CD4-positive, CD25-positive, alpha-beta regulatory T cell (primary cell): ENCODE measurements around the gene BNIP1. TPM values are rescaled to one million over a fixed set of nuclear protein-coding genes. Genes with fewer than 3 reads are reported as not detected.
A peak's percentile ranks its signal among the peaks of the same experiment; 100 is the strongest.
"Not testable (repeated sequence)": the region's sequence is repeated elsewhere in the genome, so short reads cannot be mapped to it uniquely, and the experiment has no call there.

ENCODE experiments used
- ATAC-seq, 2 donors: fragments of 150-1000 bp; cut with Tn5 transposase; one replicate each; pipeline ENCODE4 v1.10.0; 2021; ENCODE audit warnings: low read depth in 2 of 2, moderate number of reproducible peaks in 2 of 2, moderate library complexity in 1 of 2
- DNase-seq, 3 donors: peaks; one replicate each; pipeline versions ENCODE4 v3.0.0 to v3.0.0-alpha.2; 2012 to 2022; ENCODE audit warnings: mixed read lengths in 1 of 3
- H3K27ac ChIP-seq: one replicate; pipeline ENCODE4 v1.7.0; 2013; ENCODE audit warnings: mild to moderate bottlenecking, low read length; ENCODE audit not compliant: insufficient read depth, poor library complexity, severe bottlenecking
- H3K27me3 ChIP-seq: one replicate; pipeline ENCODE4 v1.7.0; 2013; ENCODE audit warnings: low read length; ENCODE audit not compliant: control insufficient read depth, insufficient read depth
- H3K36me3 ChIP-seq: one replicate; pipeline ENCODE4 v1.7.0; 2013; ENCODE audit warnings: mild to moderate bottlenecking, low read length, moderate library complexity; ENCODE audit not compliant: control insufficient read depth, insufficient read depth
- H3K4me1 ChIP-seq: 2 replicates; pipeline ENCODE4 v1.7.0; 2013; ENCODE audit warnings: mild to moderate bottlenecking, low read length; ENCODE audit not compliant: insufficient read depth, control insufficient read depth, poor library complexity, severe bottlenecking
- H3K4me3 ChIP-seq: one replicate; pipeline ENCODE4 v1.7.0; 2013; ENCODE audit warnings: low read depth, mild to moderate bottlenecking, low read length, moderate library complexity
- H3K9me3 ChIP-seq, 2 experiments: 1 replicate in 1 of 2; 2 replicates in 1 of 2; pipeline ENCODE4 v1.7.0; 2013; ENCODE audit warnings: low read length in 2 of 2, mild to moderate bottlenecking in 1 of 2, moderate library complexity in 1 of 2; ENCODE audit not compliant: control insufficient read depth in 2 of 2
- H3K27ac Mint-ChIP-seq, 3 donors: one replicate each; pipeline ENCODE4 v1.8.0; 2020 to 2022; ENCODE audit warnings: mild to moderate bottlenecking in 3 of 3, mixed read lengths in 3 of 3, moderate library complexity in 2 of 3
- H3K27me3 Mint-ChIP-seq: one replicate; pipeline ENCODE4 v1.8.0; 2022; ENCODE audit warnings: mild to moderate bottlenecking, mixed read lengths
- H3K36me3 Mint-ChIP-seq: one replicate; pipeline ENCODE4 v1.8.0; 2020; ENCODE audit warnings: mixed read lengths
- H3K4me1 Mint-ChIP-seq, 4 donors: one replicate each; pipeline ENCODE4 v1.8.0; 2020 to 2022; ENCODE audit warnings: mixed read lengths in 4 of 4, mild to moderate bottlenecking in 1 of 4
- H3K4me3 Mint-ChIP-seq, 4 donors: one replicate each; pipeline ENCODE4 v1.8.0; 2020 to 2022; ENCODE audit warnings: mild to moderate bottlenecking in 4 of 4, mixed read lengths in 4 of 4, moderate library complexity in 3 of 4
- H3K9me3 Mint-ChIP-seq, 7 donors: one replicate each; pipeline ENCODE4 v1.8.0; 2020 to 2022; ENCODE audit warnings: mixed read lengths in 7 of 7, mild to moderate bottlenecking in 3 of 7, moderate library complexity in 2 of 7
- polyA plus RNA-seq, 4 donors: library from polyadenylated mRNA; unstranded; fragments of 300-500 nt; fragmentation: Illumina TruSeq; gene quantifications; one replicate each; pipeline ENCODE4 v1.2.3, GENCODE V29; 2021
- total RNA-seq: library from RNA; stranded (reverse); gene quantifications from one replicate; pipeline ENCODE4 v1.2.3, GENCODE V29; 2022

The BNIP1 gene
- total and polyA plus RNA-seq, 5 donors from 2014 or later = 16.0 to 30.2 (median 19.6) TPM

DNA sequence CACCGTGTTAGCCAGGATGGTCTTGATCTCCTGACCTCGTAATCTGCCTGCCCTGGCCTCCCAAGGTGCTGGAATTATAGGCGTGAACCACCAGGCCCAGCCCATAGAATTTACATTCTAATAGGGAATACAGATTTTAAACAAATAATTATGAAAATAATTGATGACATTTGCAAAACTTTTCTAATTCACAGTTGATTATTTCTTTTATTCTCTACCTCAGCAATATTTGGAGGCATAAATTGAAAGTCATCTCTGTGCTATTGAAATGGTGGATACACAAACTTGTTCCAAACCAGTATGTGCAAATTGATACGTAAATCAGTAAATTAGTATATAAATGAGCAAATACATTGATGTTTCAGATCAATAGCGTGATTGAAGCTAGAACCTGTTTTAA lies 8.2 kb downstream of the BNIP1 start:
- Mint-ChIP-seq H3K9me3 (no peaks in the 10 kb centered on the region), H3K4me3 (no peak overlapping the region), H3K36me3 (peaks cover 55% of the 10 kb centered on the region), H3K27ac (no peak overlapping the region), H3K4me1 (peaks cover 0 to 5% (median under 1%) of the 10 kb centered on the region in 4 donors), H3K27me3 (no peaks in the 10 kb centered on the region)
- ATAC-seq (no peak), DNase-seq (no peak)
- Histone ChIP-seq H3K36me3 (peaks cover 33% of the 10 kb centered on the region), H3K27me3 (no peaks in the 10 kb centered on the region), H3K4me3 (no peak overlapping the region), H3K27ac (no peak overlapping the region), H3K9me3 (no peaks in the 10 kb centered on the region), H3K4me1 (no peaks in the 10 kb centered on the region)

GRCh38 chr5:173153842-173154241 lies 9.5 kb downstream of the BNIP1 start:
- Mint-ChIP-seq H3K4me1 (peaks cover 0 to 5% (median under 1%) of the 10 kb centered on the region in 4 donors), H3K27ac (no peak overlapping the region), H3K9me3 (no peaks in the 10 kb centered on the region), H3K27me3 (no peaks in the 10 kb centered on the region), H3K4me3 (no peak overlapping the region), H3K36me3 (peaks cover 60% of the 10 kb centered on the region)
- DNase-seq (no peak), ATAC-seq (no peak)
- no peak overlapping the region for H3K4me3 ChIP-seq
- H3K27ac ChIP-seq = no peak overlapping the region
- no peaks in the 10 kb centered on the region for H3K4me1 ChIP-seq
- no peaks in the 10 kb centered on the region for H3K9me3 ChIP-seq
- peaks cover 31% of the 10 kb centered on the region for H3K36me3 ChIP-seq
- no peaks in the 10 kb centered on the region for H3K27me3 ChIP-seq

- H3K4me3 Mint-ChIP-seq, DNase-seq: not testable (repeated sequence)
- peaks cover 52% of the 10 kb centered on the region for H3K36me3 Mint-ChIP-seq
Measured at GRCh38 chr5:173154619-173155018, 10.3 kb downstream of the BNIP1 start.

GRCh38 chr5:173155912-173156311 lies 11.6 kb downstream of the BNIP1 start:
- H3K27ac Mint-ChIP-seq = no peak overlapping the region
- no peaks in the 10 kb centered on the region for H3K9me3 ChIP-seq
- peaks cover 50% of the 10 kb centered on the region for H3K36me3 Mint-ChIP-seq
- no peak overlapping the region for H3K4me3 ChIP-seq
- H3K9me3 Mint-ChIP-seq = no peaks in the 10 kb centered on the region
- no peaks in the 10 kb centered on the region for H3K4me1 ChIP-seq
- H3K4me3 Mint-ChIP-seq = no peak overlapping the region
- DNase-seq (no peak), ATAC-seq (no peak)
- H3K27me3 ChIP-seq = no peaks in the 10 kb centered on the region
- no peak overlapping the region for H3K27ac ChIP-seq
- H3K36me3 ChIP-seq = peaks cover 38% of the 10 kb centered on the region
- peaks cover 0 to 5% (median under 1%) of the 10 kb centered on the region in 4 donors for H3K4me1 Mint-ChIP-seq
- H3K27me3 Mint-ChIP-seq = no peaks in the 10 kb centered on the region

More at GRCh38 chr5:173154619-173155018, 10.3 kb downstream of the BNIP1 start:
- not testable (repeated sequence) for H3K4me1 Mint-ChIP-seq, H3K9me3 Mint-ChIP-seq, H3K27me3 ChIP-seq, H3K4me3 ChIP-seq, H3K27ac Mint-ChIP-seq, H3K9me3 ChIP-seq, ATAC-seq, H3K27ac ChIP-seq, H3K27me3 Mint-ChIP-seq, H3K4me1 ChIP-seq
- H3K36me3 ChIP-seq = peaks cover 29% of the 10 kb centered on the region

GRCh38 chr5:173158366-173158765 lies 14.0 kb downstream of the BNIP1 start:
- Histone ChIP-seq H3K36me3 (peaks cover 54% of the 10 kb centered on the region), H3K27ac (no peak overlapping the region), H3K9me3 (no peaks in the 10 kb centered on the region), H3K4me3 (no peak overlapping the region), H3K4me1 (no peaks in the 10 kb centered on the region), H3K27me3 (no peaks in the 10 kb centered on the region)
- ATAC-seq (no peak), DNase-seq (no peak)
- peaks cover 0 to 5% (median under 1%) of the 10 kb centered on the region in 4 donors for H3K4me1 Mint-ChIP-seq
- no peaks in the 10 kb centered on the region for H3K27me3 Mint-ChIP-seq
- H3K27ac Mint-ChIP-seq = no peak overlapping the region
- no peaks in the 10 kb centered on the region for H3K9me3 Mint-ChIP-seq
- peaks cover 48% of the 10 kb centered on the region for H3K36me3 Mint-ChIP-seq
- no peak overlapping the region for H3K4me3 Mint-ChIP-seq

DNA sequence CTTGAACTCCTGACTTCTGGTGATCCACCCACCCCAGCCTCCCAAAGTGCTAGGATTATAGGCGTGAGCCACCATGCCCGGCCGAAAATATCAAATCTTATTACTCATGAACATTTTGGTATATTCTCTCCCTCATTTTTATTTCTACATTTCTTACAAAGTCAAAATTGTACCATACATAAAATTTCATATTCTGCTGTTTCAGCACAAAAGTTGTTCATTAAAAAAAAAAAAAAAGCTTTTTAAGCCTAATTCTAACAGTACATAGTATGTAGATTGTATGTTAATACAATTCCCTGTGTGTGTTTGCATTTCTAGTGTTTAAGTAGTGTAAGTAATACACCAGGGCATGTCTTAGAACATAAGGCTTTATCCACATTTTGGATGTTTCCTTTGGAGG lies 14.9 kb downstream of the BNIP1 start:
- H3K4me3 Mint-ChIP-seq = no peak overlapping the region
- Histone ChIP-seq H3K36me3 (peaks cover 56% of the 10 kb centered on the region), H3K27me3 (no peaks in the 10 kb centered on the region), H3K9me3 (no peaks in the 10 kb centered on the region), H3K4me3 (no peak overlapping the region), H3K4me1 (no peaks in the 10 kb centered on the region), H3K27ac (no peak overlapping the region)
- peaks cover 0 to 1% (median 0%) of the 10 kb centered on the region in 4 donors for H3K4me1 Mint-ChIP-seq
- ATAC-seq (no peak), DNase-seq (no peak)
- H3K27ac Mint-ChIP-seq = no peak overlapping the region
- no peaks in the 10 kb centered on the region for H3K9me3 Mint-ChIP-seq
- no peaks in the 10 kb centered on the region for H3K27me3 Mint-ChIP-seq
- peaks cover 48% of the 10 kb centered on the region for H3K36me3 Mint-ChIP-seq

DNA sequence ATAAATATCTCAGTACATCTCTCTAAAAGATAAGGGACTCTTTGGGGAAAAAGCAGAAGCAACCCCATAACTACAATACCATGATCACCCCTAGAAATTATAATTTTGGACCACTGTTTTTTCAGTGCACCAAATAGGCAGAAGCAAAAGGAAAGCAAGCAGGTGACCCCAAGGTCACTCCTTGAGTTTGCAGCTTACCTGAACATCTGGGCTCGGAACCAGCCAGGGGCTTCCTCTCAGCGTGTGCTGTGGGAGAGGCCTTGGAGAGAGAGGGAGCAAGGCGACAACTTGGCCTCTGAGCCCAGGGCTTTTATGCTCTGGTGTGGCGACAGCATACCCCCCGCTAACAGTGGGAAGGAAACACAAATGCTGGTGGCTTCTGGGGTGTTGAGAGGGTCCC lies 16.8 kb downstream of the BNIP1 start:
- Mint-ChIP-seq H3K27me3 (no peaks in the 10 kb centered on the region), H3K9me3 (no peaks in the 10 kb centered on the region), H3K4me1 (peaks cover 0 to 1% (median under 1%) of the 10 kb centered on the region in 4 donors), H3K4me3 (no peak overlapping the region), H3K27ac (peak overlapping the region in 1 of 3 donors; percentile 18), H3K36me3 (peaks cover 42% of the 10 kb centered on the region)
- H3K27me3 ChIP-seq = no peaks in the 10 kb centered on the region
- no peaks in the 10 kb centered on the region for H3K9me3 ChIP-seq
- H3K36me3 ChIP-seq = peaks cover 42% of the 10 kb centered on the region
- no peak overlapping the region for H3K27ac ChIP-seq
- no peaks in the 10 kb centered on the region for H3K4me1 ChIP-seq
- no peak for DNase-seq
- no peak overlapping the region for H3K4me3 ChIP-seq
- ATAC-seq = no peak

DNA sequence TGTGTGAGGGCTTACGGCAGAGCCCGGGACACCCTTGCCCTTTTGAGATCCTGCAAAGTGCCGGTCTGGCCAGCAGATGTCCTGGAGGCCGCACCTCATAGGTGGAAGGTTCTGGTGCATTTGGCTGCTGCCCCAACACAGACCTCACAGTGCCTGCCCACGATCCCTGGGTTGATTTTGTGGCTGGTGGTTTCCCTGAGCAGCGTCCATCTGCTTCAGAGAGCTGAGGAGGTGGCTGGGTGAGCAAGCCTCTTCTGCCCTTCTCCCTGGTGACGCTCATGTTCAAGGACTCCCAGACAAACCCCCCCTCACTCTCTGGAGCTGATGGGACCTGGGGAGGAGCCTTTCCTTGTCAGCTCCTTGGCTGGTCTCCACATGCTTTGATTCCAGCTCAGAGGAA lies 18.9 kb downstream of the BNIP1 start:
- Histone ChIP-seq H3K4me1 (no peaks in the 10 kb centered on the region), H3K36me3 (peaks cover 34% of the 10 kb centered on the region), H3K27me3 (no peaks in the 10 kb centered on the region), H3K9me3 (no peaks in the 10 kb centered on the region), H3K4me3 (no peak overlapping the region), H3K27ac (no peak overlapping the region)
- DNase-seq = no peak
- Mint-ChIP-seq H3K27me3 (no peaks in the 10 kb centered on the region), H3K36me3 (peaks cover 29% of the 10 kb centered on the region), H3K27ac (no peak overlapping the region), H3K4me3 (no peak overlapping the region), H3K4me1 (peaks cover 0 to 4% (median under 1%) of the 10 kb centered on the region in 4 donors), H3K9me3 (peaks cover 0 to 4% (median 0%) of the 10 kb centered on the region in 7 donors)
- no peak for ATAC-seq
